Testis (tissue), 3 donors: Measurements from ENCODE around the gene DNAJA4. TPM values are rescaled to one million over a fixed set of nuclear protein-coding genes. Genes with fewer than 3 reads are reported as not detected.

ENCODE experiments used
- DNase-seq: peaks from one replicate; pipeline ENCODE4 v3.0.0-alpha.2; 2019
- H3K27ac ChIP-seq, 2 donors: fragments of 200-600 bp; sonication (generic); one replicate each; pipeline ENCODE4 v1.5.1; 2019
- H3K27me3 ChIP-seq: fragments of 200-600 bp; sonication (generic); one replicate; pipeline ENCODE4 v1.5.1; 2019
- H3K36me3 ChIP-seq: fragments of 200-600 bp; sonication (generic); one replicate; pipeline ENCODE4 v1.5.1; 2017; ENCODE audit warnings: low read depth; ENCODE audit errors: missing control alignments
- H3K4me1 ChIP-seq: fragments of 200-600 bp; sonication (generic); one replicate; pipeline ENCODE4 v1.5.1; 2019
- H3K4me3 ChIP-seq, 2 donors: fragments of 200-600 bp; sonication (generic); one replicate each; pipeline ENCODE4 v1.5.1; 2017 to 2019
- H3K9me3 ChIP-seq: fragments of 200-600 bp; sonication (generic); one replicate; pipeline ENCODE4 v1.5.1; 2017
- CTCF ChIP-seq, 3 experiments: fragments of 450-650 bp in 2 of 3; fragments of 200-600 bp in 1 of 3; sonication (generic) in 1 of 3; IDR thresholded peaks; one replicate each; pipeline ENCODE4 v1.5.1; 2016 to 2019; ENCODE audit warnings: antibody characterized with exemption in 3 of 3, mild to moderate bottlenecking in 2 of 3, moderate library complexity in 1 of 3
- POLR2A ChIP-seq: fragments of 450-650 bp; IDR thresholded peaks from one replicate; pipeline ENCODE4 v1.6.1; 2017; ENCODE audit warnings: antibody characterized with exemption, mild to moderate bottlenecking, moderate library complexity
- WGBS, 2 donors: methylation state at CpG; one replicate each; pipeline ENCODE4 v1.1.5; 2018; 5-methylcytosine and 5-hydroxymethylcytosine counted together
- intact Hi-C: fragments of 100-400 bp; cut with DNase I; formaldehyde crosslinking; loops from one replicate; pipeline ENCODE4 v1.15.1; 2023; ENCODE audit warnings: low total_unique reads
- polyA plus RNA-seq: library from polyadenylated mRNA; stranded (reverse); fragments of 350-450 nt; fragmentation: Illumina TruSeq; extraction: RNeasy Lipid Tissue Mini Kit (QIAGEN cat#74804); gene quantifications from one replicate; pipeline ENCODE4 v1.2.3, GENCODE V29; 2014; ENCODE audit warnings: low read depth, low replicate concordance; ENCODE audit not compliant: insufficient read depth
- small RNA-seq, 2 donors: library from RNA; depleted of rRNA; stranded (forward); fragments of <200 nt; gene quantifications; one replicate each; pipeline ENCODE3, GENCODE V24; 2016
- total RNA-seq, 2 donors: library from RNA; depleted of rRNA; stranded (reverse); fragments of >200 nt; gene quantifications; one replicate each; pipeline ENCODE4 v1.2.3, GENCODE V29; 2016

The DNAJA4 gene
- total and polyA plus RNA-seq, 3 donors from 2014 or later, result 88.4 to 183 (median 145) TPM

GRCh38 chr15:78325092-78325843 lies 60.9 kb downstream of the DNAJA4 start:
- Histone ChIP-seq H3K27me3 (no peaks in the 10 kb centered on the region), H3K36me3 (no peaks in the 10 kb centered on the region), H3K4me1 (no peaks in the 10 kb centered on the region), H3K27ac (no peak overlapping the region), H3K9me3 (no peaks in the 10 kb centered on the region), H3K4me3 (no peak overlapping the region)
- WGBS, 2 donors, result 57 to 72% methylated on average over 7 of the region's 7 CpGs
- TF ChIP-seq POLR2A (no peak), CTCF (IDR thresholded peaks at IDR 0.05) (no peak)
- DNase-seq, result no peak
- intact Hi-C loops, result no loop called here

DNA sequence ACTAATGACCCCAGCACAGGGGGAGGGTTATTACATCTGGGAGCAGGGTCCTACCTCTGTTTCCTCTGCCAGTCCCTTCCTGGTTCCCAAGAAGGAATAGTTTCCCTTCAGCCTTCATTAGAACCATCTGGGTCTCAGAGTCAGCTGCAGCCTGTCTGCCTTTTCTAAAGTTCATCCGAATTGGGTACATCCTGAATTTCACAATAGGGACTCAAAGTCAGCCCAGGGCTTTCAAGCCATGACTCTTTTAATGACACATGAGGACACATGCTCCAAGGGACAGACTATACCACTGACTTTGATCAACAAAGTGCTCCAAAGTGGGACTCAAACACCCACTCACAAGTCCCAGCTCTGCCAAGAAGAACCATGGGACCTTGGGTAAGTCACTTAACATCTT lies 63.1 kb downstream of the DNAJA4 start:
- no peak for DNase-seq
- intact Hi-C loops, result no loop called here
- no peak for TF ChIP-seq POLR2A
- no peak for TF ChIP-seq CTCF (IDR thresholded peaks at IDR 0.05)
- WGBS, 2 donors, result 52 to 80% methylated on average over 1 of the region's 1 CpG
- H3K36me3 ChIP-seq, result no peaks in the 10 kb centered on the region
- no peaks in the 10 kb centered on the region for H3K9me3 ChIP-seq
- no peaks in the 10 kb centered on the region for H3K27me3 ChIP-seq
- H3K27ac ChIP-seq, result no peak overlapping the region
- H3K4me1 ChIP-seq, result no peaks in the 10 kb centered on the region
- no peak overlapping the region for H3K4me3 ChIP-seq

- H3K27ac ChIP-seq, result no peak overlapping the region
- no peak for DNase-seq
- intact Hi-C loops, result no loop called here
These were observed 65.3 kb downstream of the DNAJA4 start for GRCh38 chr15:78329625-78330024.

More at GRCh38 chr15:78329625-78330024, 65.3 kb downstream of the DNAJA4 start:
- H3K4me1 ChIP-seq, result no peaks in the 10 kb centered on the region
- no peaks in the 10 kb centered on the region for H3K9me3 ChIP-seq
- TF ChIP-seq CTCF (IDR thresholded peaks at IDR 0.05) (no peak), POLR2A (no peak)
- WGBS, 2 donors, result 72 to 80% methylated on average over 4 of the region's 4 CpGs
- no peaks in the 10 kb centered on the region for H3K36me3 ChIP-seq
- H3K27me3 ChIP-seq, result no peaks in the 10 kb centered on the region
- H3K4me3 ChIP-seq, result no peak overlapping the region

Small RNA genes lying within 50 kb of the gene (small RNA-seq; reads per million reads assigned to genes)
- 0 reads per million in 2 donors for gene AC090607.5

Other genes starting within 250 kb of the DNAJA4 start
- gene TBC1D2B, start 186.9 kb upstream of the DNAJA4 start, total RNA-seq, result 10 to 100 TPM; 40.6 to 41.5 TPM
- gene TBC1D2B, start 186.9 kb upstream of the DNAJA4 start, polyA plus RNA-seq, result 28.9 TPM
- 1 to 10 TPM; 1.5 to 2.2 TPM for gene SH2D7, start 172.0 kb upstream of the DNAJA4 start, total RNA-seq
- 5.0 TPM for gene SH2D7, start 172.0 kb upstream of the DNAJA4 start, polyA plus RNA-seq
- 10 to 100 TPM; 24.9 to 34.3 TPM for gene CIB2, start 133.1 kb upstream of the DNAJA4 start, total RNA-seq
- 43.6 TPM for gene CIB2, start 133.1 kb upstream of the DNAJA4 start, polyA plus RNA-seq
- gene IDH3A, start 115.2 kb upstream of the DNAJA4 start, total RNA-seq, result 100 to 1,000 TPM; 119 to 120 TPM
- 88.9 TPM for gene IDH3A, start 115.2 kb upstream of the DNAJA4 start, polyA plus RNA-seq
- 10 to 100 TPM; 14.8 to 25.2 TPM for gene ACSBG1, start 30.0 kb upstream of the DNAJA4 start, total RNA-seq
- 12.2 TPM for gene ACSBG1, start 30.0 kb upstream of the DNAJA4 start, polyA plus RNA-seq
- 10 to 100 TPM; 82.3 to 93.1 TPM for gene SKIC8, start 35.0 kb downstream of the DNAJA4 start, total RNA-seq
- 135 TPM for gene SKIC8, start 35.0 kb downstream of the DNAJA4 start, polyA plus RNA-seq
- gene CRABP1, start 75.8 kb downstream of the DNAJA4 start, total RNA-seq, result 1 to 10 TPM in 1 of 2 donors, under 1 TPM in 1; 0.74 to 2.4 TPM
- 1.1 TPM for gene CRABP1, start 75.8 kb downstream of the DNAJA4 start, polyA plus RNA-seq
- 10 to 100 TPM; 52.3 to 69.0 TPM for gene IREB2, start 173.7 kb downstream of the DNAJA4 start, total RNA-seq
- 43.1 TPM for gene IREB2, start 173.7 kb downstream of the DNAJA4 start, polyA plus RNA-seq
- gene HYKK, start 243.0 kb downstream of the DNAJA4 start, total RNA-seq, result 1 to 10 TPM; 5.9 to 8.8 TPM
- 7.0 TPM for gene HYKK, start 243.0 kb downstream of the DNAJA4 start, polyA plus RNA-seq